Measurements from ENCODE around the gene DGAT2.

DNA sequence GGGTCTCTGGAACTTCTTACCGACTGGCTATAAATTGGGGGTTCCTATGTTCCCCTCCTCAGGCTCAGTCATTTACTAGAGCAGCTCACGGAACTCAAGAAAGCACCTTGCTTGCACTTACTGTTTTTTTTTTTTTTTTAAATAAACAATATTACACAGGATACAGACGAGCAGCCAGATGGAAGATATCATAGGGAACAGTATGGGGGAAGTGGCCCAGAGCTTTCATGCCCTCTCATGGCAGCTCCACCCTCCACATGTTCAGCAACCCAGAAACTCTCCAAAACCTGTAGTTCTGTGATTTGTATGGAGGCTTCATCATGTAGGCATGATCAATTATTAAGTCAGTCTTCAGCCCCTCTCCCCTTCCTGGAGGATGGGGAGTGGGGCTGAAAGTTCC is 54.0 kb downstream of the DGAT2 start:
- TF ChIP-seq, protein P1, sequence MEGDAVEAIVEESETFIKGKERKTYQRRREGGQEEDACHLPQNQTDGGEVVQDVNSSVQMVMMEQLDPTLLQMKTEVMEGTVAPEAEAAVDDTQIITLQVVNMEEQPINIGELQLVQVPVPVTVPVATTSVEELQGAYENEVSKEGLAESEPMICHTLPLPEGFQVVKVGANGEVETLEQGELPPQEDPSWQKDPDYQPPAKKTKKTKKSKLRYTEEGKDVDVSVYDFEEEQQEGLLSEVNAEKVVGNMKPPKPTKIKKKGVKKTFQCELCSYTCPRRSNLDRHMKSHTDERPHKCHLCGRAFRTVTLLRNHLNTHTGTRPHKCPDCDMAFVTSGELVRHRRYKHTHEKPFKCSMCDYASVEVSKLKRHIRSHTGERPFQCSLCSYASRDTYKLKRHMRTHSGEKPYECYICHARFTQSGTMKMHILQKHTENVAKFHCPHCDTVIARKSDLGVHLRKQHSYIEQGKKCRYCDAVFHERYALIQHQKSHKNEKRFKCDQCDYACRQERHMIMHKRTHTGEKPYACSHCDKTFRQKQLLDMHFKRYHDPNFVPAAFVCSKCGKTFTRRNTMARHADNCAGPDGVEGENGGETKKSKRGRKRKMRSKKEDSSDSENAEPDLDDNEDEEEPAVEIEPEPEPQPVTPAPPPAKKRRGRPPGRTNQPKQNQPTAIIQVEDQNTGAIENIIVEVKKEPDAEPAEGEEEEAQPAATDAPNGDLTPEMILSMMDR (IDR thresholded peaks at IDR 0.05; ENCODE audit: low read depth, low read length) = no peak
- TF ChIP-seq POLR2A (IDR thresholded peaks at IDR 0.05; ENCODE audit: extremely low read depth, insufficient read length) = no peak
